ENCODE measurements around the gene BRD1. TPM values are rescaled to one million over a fixed set of nuclear protein-coding genes. Genes with fewer than 3 reads are reported as not detected.

BRD1 gene
- total and polyA plus RNA-seq, 2 experiments from 2014 or later = 25.0 to 25.9 TPM

DNA sequence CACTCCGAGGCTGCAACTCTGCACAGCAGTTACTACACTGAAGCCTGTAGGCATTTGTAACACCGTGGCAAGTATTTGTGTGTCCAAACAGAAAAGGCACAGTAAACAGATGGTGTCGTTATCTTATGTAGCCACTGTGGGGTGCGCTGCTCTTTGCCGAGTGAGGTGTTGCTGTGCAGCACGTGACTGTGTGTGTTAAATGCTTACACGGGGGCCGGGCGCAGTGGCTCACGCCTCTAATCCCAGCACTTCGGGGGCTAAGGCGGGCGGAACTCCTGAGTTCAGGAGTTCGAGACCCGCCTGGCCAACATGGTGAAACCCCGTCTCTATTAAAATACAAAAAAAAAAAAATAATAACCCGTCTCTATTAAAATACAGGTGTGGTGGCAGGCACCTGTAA lies 37.5 kb upstream of the BRD1 start:
- no peaks in the 10 kb centered on the region for H3K9me2 ChIP-seq (replicated peaks; ENCODE audit: insufficient read depth)
- peaks cover 20% of the 10 kb centered on the region for H4K20me1 ChIP-seq (ENCODE audit: insufficient read depth, poor library complexity, severe bottlenecking)
- H3K27me3 ChIP-seq = no peaks in the 10 kb centered on the region
- H3K36me3 ChIP-seq (replicated peaks; ENCODE audit: insufficient read depth, low read depth) = no peaks in the 10 kb centered on the region
- H3K27ac ChIP-seq = no peak overlapping the region
- TF ChIP-seq EZH2phosphoT487 (IDR thresholded peaks at IDR 0.05; ENCODE audit: low read depth, severe bottlenecking, unreplicated experiment) (no peak), EZH2 (IDR thresholded peaks at IDR 0.05; ENCODE audit: borderline replicate concordance) (no peak), CTCF (IDR thresholded peaks at IDR 0.05; ENCODE audit: poor library complexity) (no peak)
- no peaks in the 10 kb centered on the region for H3K4me1 ChIP-seq (ENCODE audit: insufficient read depth)
- peaks cover 99% of the 10 kb centered on the region for H3K79me2 ChIP-seq
- DNase-seq (ENCODE audit: low spot score) = no peak
- no peak overlapping the region for H3K4me3 ChIP-seq
- peaks cover 11% of the 10 kb centered on the region for H3K9me3 ChIP-seq (ENCODE audit: low read depth)
- H3K4me2 ChIP-seq = no peak overlapping the region
- 91% methylated on average over 17 of the region's 17 CpGs for WGBS (ENCODE audit: low lambda C conversion rate, missing lambda C conversion rate)
- H2AFZ ChIP-seq = no peak overlapping the region

DNA sequence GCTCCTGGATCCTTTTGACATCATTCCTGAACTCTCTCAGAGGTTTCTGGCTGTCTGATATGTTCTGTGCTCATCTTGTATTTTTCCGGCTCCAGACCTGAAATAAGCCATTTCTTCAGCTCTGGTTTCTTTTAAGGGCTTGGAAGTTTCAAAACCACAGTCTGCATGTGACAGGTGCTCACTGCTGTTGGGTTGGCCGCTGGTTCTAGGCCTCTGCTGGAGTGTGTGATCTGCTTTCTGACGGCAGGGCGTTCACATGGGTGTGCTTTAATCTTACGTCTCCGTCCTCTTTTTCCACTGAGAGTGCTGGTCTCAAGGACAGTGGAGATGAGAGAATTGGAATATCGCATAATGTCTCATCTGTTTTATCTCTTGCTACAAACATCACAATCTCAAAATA lies 36.3 kb upstream of the BRD1 start:
- no peak overlapping the region for H3K27ac ChIP-seq
- no peaks in the 10 kb centered on the region for H3K4me1 ChIP-seq (ENCODE audit: insufficient read depth)
- H3K9me2 ChIP-seq (replicated peaks; ENCODE audit: insufficient read depth) = no peaks in the 10 kb centered on the region
- H4K20me1 ChIP-seq (ENCODE audit: insufficient read depth, poor library complexity, severe bottlenecking) = peaks cover 29% of the 10 kb centered on the region
- H2AFZ ChIP-seq = no peak overlapping the region
- peaks cover 99% of the 10 kb centered on the region for H3K79me2 ChIP-seq
- peaks cover 4% of the 10 kb centered on the region for H3K9me3 ChIP-seq (ENCODE audit: low read depth)
- TF ChIP-seq CTCF (IDR thresholded peaks at IDR 0.05; ENCODE audit: poor library complexity) = no peak
- TF ChIP-seq EZH2 (IDR thresholded peaks at IDR 0.05; ENCODE audit: borderline replicate concordance) = no peak
- TF ChIP-seq EZH2phosphoT487 (IDR thresholded peaks at IDR 0.05; ENCODE audit: low read depth, severe bottlenecking, unreplicated experiment) = no peak
- 80% methylated on average over 7 of the region's 7 CpGs for WGBS (ENCODE audit: low lambda C conversion rate, missing lambda C conversion rate)
- DNase-seq (ENCODE audit: low spot score) = no peak
- no peaks in the 10 kb centered on the region for H3K27me3 ChIP-seq
- no peak overlapping the region for H3K4me3 ChIP-seq
- H3K36me3 ChIP-seq (replicated peaks; ENCODE audit: insufficient read depth, low read depth) = no peaks in the 10 kb centered on the region
- H3K4me2 ChIP-seq = no peak overlapping the region

- peaks cover 38% of the 10 kb centered on the region for H4K20me1 ChIP-seq (ENCODE audit: insufficient read depth, poor library complexity, severe bottlenecking)
- no peaks in the 10 kb centered on the region for H3K4me1 ChIP-seq (ENCODE audit: insufficient read depth)
- peaks cover 99% of the 10 kb centered on the region for H3K79me2 ChIP-seq
- no peak overlapping the region for H2AFZ ChIP-seq
- TF ChIP-seq EZH2 (IDR thresholded peaks at IDR 0.05; ENCODE audit: borderline replicate concordance) = no peak
- TF ChIP-seq EZH2phosphoT487 (IDR thresholded peaks at IDR 0.05; ENCODE audit: low read depth, severe bottlenecking, unreplicated experiment) = no peak
- TF ChIP-seq CTCF (IDR thresholded peaks at IDR 0.05; ENCODE audit: poor library complexity) = no peak
- H3K36me3 ChIP-seq (replicated peaks; ENCODE audit: insufficient read depth, low read depth) = no peaks in the 10 kb centered on the region
- H3K9me2 ChIP-seq (replicated peaks; ENCODE audit: insufficient read depth) = no peaks in the 10 kb centered on the region
- H3K4me2 ChIP-seq = no peak overlapping the region
- no peak overlapping the region for H3K4me3 ChIP-seq
- H3K27ac ChIP-seq = no peak overlapping the region
- WGBS (ENCODE audit: low lambda C conversion rate, missing lambda C conversion rate) = 89% methylated on average over 3 of the region's 5 CpGs
- H3K9me3 ChIP-seq (ENCODE audit: low read depth) = peaks cover 4% of the 10 kb centered on the region
- DNase-seq (ENCODE audit: low spot score) = no peak
- H3K27me3 ChIP-seq = no peaks in the 10 kb centered on the region
Observed at GRCh38 chr22:49862496-49862776, 34.8 kb upstream of the BRD1 start.
